Measurements from ENCODE around the gene PLXNA4.

DNA sequence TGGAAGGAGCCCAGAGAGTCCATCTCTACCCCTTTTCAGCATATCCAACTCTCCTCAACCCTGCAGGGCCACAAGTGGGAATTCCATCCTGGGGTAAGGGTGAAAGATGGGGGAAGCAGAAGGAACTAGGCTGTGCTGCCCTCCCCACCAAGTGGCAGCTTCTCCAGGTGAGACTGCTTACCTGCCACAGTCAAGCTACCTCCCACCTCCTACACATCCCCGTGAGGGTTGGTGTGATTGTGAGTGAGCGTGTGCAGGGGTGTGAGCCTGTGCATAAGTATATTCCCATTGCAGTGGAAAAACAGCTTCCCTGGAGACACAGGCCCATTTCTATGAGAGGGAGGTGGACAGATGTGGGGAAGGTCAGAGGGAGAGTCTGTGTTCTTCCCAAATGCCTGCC is 376.6 kb downstream of the PLXNA4 start:
- TF ChIP-seq, protein P1, sequence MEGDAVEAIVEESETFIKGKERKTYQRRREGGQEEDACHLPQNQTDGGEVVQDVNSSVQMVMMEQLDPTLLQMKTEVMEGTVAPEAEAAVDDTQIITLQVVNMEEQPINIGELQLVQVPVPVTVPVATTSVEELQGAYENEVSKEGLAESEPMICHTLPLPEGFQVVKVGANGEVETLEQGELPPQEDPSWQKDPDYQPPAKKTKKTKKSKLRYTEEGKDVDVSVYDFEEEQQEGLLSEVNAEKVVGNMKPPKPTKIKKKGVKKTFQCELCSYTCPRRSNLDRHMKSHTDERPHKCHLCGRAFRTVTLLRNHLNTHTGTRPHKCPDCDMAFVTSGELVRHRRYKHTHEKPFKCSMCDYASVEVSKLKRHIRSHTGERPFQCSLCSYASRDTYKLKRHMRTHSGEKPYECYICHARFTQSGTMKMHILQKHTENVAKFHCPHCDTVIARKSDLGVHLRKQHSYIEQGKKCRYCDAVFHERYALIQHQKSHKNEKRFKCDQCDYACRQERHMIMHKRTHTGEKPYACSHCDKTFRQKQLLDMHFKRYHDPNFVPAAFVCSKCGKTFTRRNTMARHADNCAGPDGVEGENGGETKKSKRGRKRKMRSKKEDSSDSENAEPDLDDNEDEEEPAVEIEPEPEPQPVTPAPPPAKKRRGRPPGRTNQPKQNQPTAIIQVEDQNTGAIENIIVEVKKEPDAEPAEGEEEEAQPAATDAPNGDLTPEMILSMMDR (conservative IDR thresholded peaks at IDR 0.05), result no peak
- no peak for TF ChIP-seq EZH2 (IDR thresholded peaks at IDR 0.05; ENCODE audit: low read depth)

Data from PC-9 (cell line).